ENCODE measurements around the gene RHOG. TPM values are rescaled to one million over a fixed set of nuclear protein-coding genes. Genes with fewer than 3 reads are reported as not detected.
"Not testable (repeated sequence)": the region's sequence is repeated elsewhere in the genome, so short reads cannot be mapped to it uniquely, and the experiment has no call there.

The RHOG gene
- total RNA-seq, 6 experiments from 2014 or later = 13.9 to 31.5 (median 22.0) TPM

- TF ChIP-seq CTCF (IDR thresholded peaks at IDR 0.05) = no peak
- WGBS (ENCODE audit: insufficient coverage, low coverage, low lambda C conversion rate, missing lambda C conversion rate) = 31% methylated on average over 3 of the region's 3 CpGs
- peak; percentile 8 to 13 (median 10) for ATAC-seq
- peaks cover 0 to 59% (median 16%) of the 10 kb centered on the region in 4 donors for H3K4me1 ChIP-seq
- no peak for DNase-seq
- no peaks in the 10 kb centered on the region for H3K27me3 ChIP-seq
- no peak overlapping the region for H3K4me3 ChIP-seq
- peak overlapping the region; percentile 72 to 84 (median 75) for H3K27ac ChIP-seq
- intact Hi-C loops (cut with DNase I) = no loop called here
- H3K9me3 ChIP-seq = no peaks in the 10 kb centered on the region
- H3K36me3 ChIP-seq = no peaks in the 10 kb centered on the region
Observed at GRCh38 chr11:3865388-3866193, 24.8 kb upstream of the RHOG start.

- Histone ChIP-seq H3K27ac (no peak overlapping the region), H3K4me1 (peaks cover 0 to 80% (median 31%) of the 10 kb centered on the region in 4 donors), H3K9me3 (no peaks in the 10 kb centered on the region), H3K4me3 (no peak overlapping the region), H3K27me3 (no peaks in the 10 kb centered on the region), H3K36me3 (no peaks in the 10 kb centered on the region)
- intact Hi-C loops (cut with DNase I) = no loop called here
- no peak for TF ChIP-seq POLR2A (IDR thresholded peaks at IDR 0.05)
- no peak for TF ChIP-seq CTCF (IDR thresholded peaks at IDR 0.05)
- DNase-seq (no peak), ATAC-seq (no peak)
- 17% methylated on average over 1 of the region's 1 CpG for WGBS (ENCODE audit: insufficient coverage, low coverage, low lambda C conversion rate, missing lambda C conversion rate)
Observed at GRCh38 chr11:3861683-3862082, 20.9 kb upstream of the RHOG start.

- WGBS (ENCODE audit: insufficient coverage, low coverage, low lambda C conversion rate, missing lambda C conversion rate) = 72% methylated on average over 4 of the region's 4 CpGs
- H3K27me3 ChIP-seq; DNase-seq; intact Hi-C loops (cut with DNase I); H3K36me3 ChIP-seq; H3K9me3 ChIP-seq; H3K4me3 ChIP-seq: not testable (repeated sequence)
- Histone ChIP-seq H3K27ac (peak overlapping the region in 1 of 3 donors; percentile 1), H3K4me1 (peaks cover 0 to 73% (median 27%) of the 10 kb centered on the region in 4 donors)
- peak; percentile 38 to 60 (median 44) for ATAC-seq
Observed at GRCh38 chr11:3860898-3861393, 20.2 kb upstream of the RHOG start.

GRCh38 chr11:3860375-3860774 is 19.6 kb upstream of the RHOG start:
- intact Hi-C loops (cut with DNase I) = no loop called here
- Histone ChIP-seq H3K36me3 (no peaks in the 10 kb centered on the region), H3K27ac (peak overlapping the region in 1 of 3 donors; percentile 1), H3K9me3 (no peaks in the 10 kb centered on the region), H3K4me1 (peaks cover 0 to 67% (median 23%) of the 10 kb centered on the region in 4 donors), H3K27me3 (no peaks in the 10 kb centered on the region), H3K4me3 (no peak overlapping the region)
- no peak for TF ChIP-seq POLR2A (IDR thresholded peaks at IDR 0.05)
- TF ChIP-seq CTCF (IDR thresholded peaks at IDR 0.05) = no peak
- 76% methylated on average over 2 of the region's 2 CpGs for WGBS (ENCODE audit: insufficient coverage, low coverage, low lambda C conversion rate, missing lambda C conversion rate)
- no peak for DNase-seq
- no peak for ATAC-seq

GRCh38 chr11:3859373-3859881 is 18.7 kb upstream of the RHOG start:
- DNase-seq = peak in 2 of 3 donors; percentile 48 to 63
- H3K36me3 ChIP-seq = no peaks in the 10 kb centered on the region
- H3K27ac ChIP-seq = peak overlapping the region in 1 of 3 donors; percentile 0
- intact Hi-C loops (cut with DNase I) = loop anchor here (10.0 kb wide), 2 partner anchors 75 to 215 kb away; no protein-coding TSS in a partner anchor
- no peak overlapping the region for H3K4me3 ChIP-seq
- no peak for ATAC-seq
- H3K4me1 ChIP-seq = peaks cover 0 to 58% (median 20%) of the 10 kb centered on the region in 4 donors
- H3K9me3 ChIP-seq = no peaks in the 10 kb centered on the region
- 57% methylated on average over 4 of the region's 4 CpGs for WGBS (ENCODE audit: insufficient coverage, low coverage, low lambda C conversion rate, missing lambda C conversion rate)
- TF ChIP-seq CTCF (IDR thresholded peaks at IDR 0.05) (no peak), POLR2A (IDR thresholded peaks at IDR 0.05) (no peak)
- no peaks in the 10 kb centered on the region for H3K27me3 ChIP-seq
